Neutrophil (primary cell): ENCODE measurements around the gene EPB41L1.
"Not testable (repeated sequence)": the region's sequence is repeated elsewhere in the genome, so short reads cannot be mapped to it uniquely, and the experiment has no call there.

ENCODE experiments used
- H3K27ac ChIP-seq: fragments of 200-600 bp; sonication (generic); 2 replicates; pipeline ENCODE4 v1.5.1; 2016; ENCODE audit warnings: mild to moderate bottlenecking, moderate library complexity
- H3K27me3 ChIP-seq: fragments of 200-600 bp; sonication (generic); 2 replicates; pipeline ENCODE4 v1.6.0; 2016; ENCODE audit warnings: mild to moderate bottlenecking
- H3K36me3 ChIP-seq: fragments of 200-600 bp; sonication (generic); 2 replicates; pipeline ENCODE4 v1.5.1; 2017
- H3K4me1 ChIP-seq, 2 experiments: fragments of 200-600 bp in 1 of 2; sonication (generic) in 1 of 2; 1 replicate in 1 of 2; 2 replicates in 1 of 2; pipeline versions ENCODE4 v1.5.1 to v1.6.1; 2013 to 2016; ENCODE audit warnings: low read depth in 1 of 2, low read length in 1 of 2, mild to moderate bottlenecking in 1 of 2, moderate library complexity in 1 of 2; ENCODE audit not compliant: control insufficient read depth in 1 of 2, insufficient read depth in 1 of 2
- H3K4me3 ChIP-seq, 2 experiments: fragments of 200-600 bp in 1 of 2; sonication (generic) in 1 of 2; 1 replicate in 1 of 2; 2 replicates in 1 of 2; pipeline ENCODE4 v1.5.1; 2013 to 2016; ENCODE audit warnings: low read depth in 1 of 2, low read length in 1 of 2, mild to moderate bottlenecking in 1 of 2, moderate library complexity in 1 of 2
- H3K9me3 ChIP-seq: fragments of 200-600 bp; sonication (generic); 2 replicates; pipeline ENCODE4 v1.5.1; 2016
- CTCF ChIP-seq: fragments of 200-600 bp; sonication (generic); IDR thresholded peaks from 2 replicates; pipeline ENCODE4 v1.5.1; 2016; ENCODE audit warnings: antibody characterized with exemption

Gene EPB41L1

DNA sequence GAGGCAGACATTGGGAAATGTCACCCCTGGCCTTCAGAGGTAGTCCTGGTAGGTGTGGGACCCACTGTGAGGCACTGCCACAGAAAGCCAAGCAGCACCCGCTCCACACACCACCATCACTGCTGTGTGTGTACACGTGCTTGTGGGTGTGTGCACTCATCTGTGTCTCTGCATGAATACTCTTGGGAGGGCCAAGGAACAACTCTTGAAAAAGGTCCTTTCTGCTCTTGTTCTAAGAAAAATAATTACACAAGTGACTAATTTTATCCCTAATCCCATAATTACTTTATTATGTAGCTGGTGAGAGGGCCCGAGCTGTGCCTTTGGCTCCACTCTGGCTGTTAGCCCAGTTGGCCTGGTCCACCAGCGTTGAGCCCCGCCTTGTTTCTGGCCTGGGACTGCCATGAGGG is 21.7 kb upstream of the EPB41L1 start:
- Histone ChIP-seq H3K9me3 (no peaks in the 10 kb centered on the region), H3K4me1 (no peaks in the 10 kb centered on the region), H3K27ac (no peak overlapping the region), H3K4me3 (no peak overlapping the region), H3K27me3 (no peaks in the 10 kb centered on the region), H3K36me3 (no peaks in the 10 kb centered on the region)
- TF ChIP-seq CTCF, result no peak

DNA sequence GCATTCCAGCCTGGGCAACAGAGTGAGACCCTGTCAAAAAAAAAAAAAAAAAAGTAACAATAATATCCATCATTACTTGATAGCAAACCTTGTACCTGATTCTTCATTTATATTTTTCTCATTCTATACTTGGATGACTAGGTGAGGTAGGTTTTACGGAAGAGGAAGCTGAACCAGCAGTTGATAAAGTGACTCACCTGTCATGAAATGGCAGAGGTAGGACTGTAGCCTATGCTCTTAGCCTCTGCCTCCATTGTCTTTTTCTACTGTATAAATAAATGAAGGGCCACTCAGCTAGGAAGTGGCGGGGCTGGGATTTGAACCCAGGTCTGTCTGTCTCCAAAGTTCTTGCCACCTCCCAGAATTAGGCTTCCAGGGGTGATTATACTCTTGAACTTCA is 20.7 kb upstream of the EPB41L1 start:
- no peaks in the 10 kb centered on the region for H3K36me3 ChIP-seq
- TF ChIP-seq CTCF, result no peak
- no peaks in the 10 kb centered on the region for H3K27me3 ChIP-seq
- no peak overlapping the region for H3K27ac ChIP-seq
- no peaks in the 10 kb centered on the region for H3K9me3 ChIP-seq
- H3K4me1 ChIP-seq, result no peaks in the 10 kb centered on the region
- no peak overlapping the region for H3K4me3 ChIP-seq

DNA sequence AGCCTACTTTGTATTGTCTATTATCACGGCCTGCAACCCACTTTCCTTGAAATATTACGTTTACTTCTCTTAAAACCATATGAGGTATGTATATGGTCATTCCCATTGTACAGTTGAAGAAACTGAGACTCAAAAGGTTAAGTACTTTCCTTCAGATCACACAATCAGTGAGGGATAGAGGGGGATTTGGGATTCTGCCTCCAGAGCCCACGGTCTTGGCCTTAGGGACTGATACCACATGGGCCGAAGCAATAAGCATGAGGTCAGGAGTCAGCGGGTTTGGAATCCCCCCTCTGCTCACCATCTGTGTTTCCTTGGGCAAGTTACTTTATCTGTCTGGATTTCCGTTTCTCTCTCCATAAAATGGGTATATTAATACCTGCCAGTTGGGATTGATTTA is 19.4 kb upstream of the EPB41L1 start:
- Histone ChIP-seq H3K27ac (no peak overlapping the region), H3K36me3 (no peaks in the 10 kb centered on the region), H3K4me3 (no peak overlapping the region), H3K4me1 (no peaks in the 10 kb centered on the region), H3K27me3 (no peaks in the 10 kb centered on the region), H3K9me3 (no peaks in the 10 kb centered on the region)
- TF ChIP-seq CTCF, result no peak

DNA sequence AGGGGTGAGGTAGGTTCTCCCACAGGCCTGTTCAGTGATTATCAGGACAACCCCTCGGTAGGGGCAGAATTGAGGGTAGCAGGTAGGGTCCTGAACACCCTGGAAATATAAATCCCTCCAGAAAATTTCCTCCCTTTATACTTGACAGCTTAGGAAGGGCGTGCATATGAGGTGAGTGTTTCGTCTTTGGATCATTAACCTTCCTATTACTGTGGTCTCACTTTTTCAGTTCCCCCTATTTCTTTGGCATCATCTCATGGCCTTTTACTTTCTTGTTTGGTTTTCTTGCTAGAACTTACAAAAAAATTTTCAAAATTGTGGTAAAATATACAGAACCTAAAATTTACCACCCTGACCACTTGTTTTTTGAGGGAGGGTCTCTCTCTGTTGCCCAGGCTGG is 18.7 kb upstream of the EPB41L1 start:
- H3K4me3 ChIP-seq, result no peak overlapping the region
- no peaks in the 10 kb centered on the region for H3K4me1 ChIP-seq
- no peak for TF ChIP-seq CTCF
- H3K36me3 ChIP-seq, result no peaks in the 10 kb centered on the region
- no peaks in the 10 kb centered on the region for H3K27me3 ChIP-seq
- H3K9me3 ChIP-seq, result no peaks in the 10 kb centered on the region
- H3K27ac ChIP-seq, result no peak overlapping the region

DNA sequence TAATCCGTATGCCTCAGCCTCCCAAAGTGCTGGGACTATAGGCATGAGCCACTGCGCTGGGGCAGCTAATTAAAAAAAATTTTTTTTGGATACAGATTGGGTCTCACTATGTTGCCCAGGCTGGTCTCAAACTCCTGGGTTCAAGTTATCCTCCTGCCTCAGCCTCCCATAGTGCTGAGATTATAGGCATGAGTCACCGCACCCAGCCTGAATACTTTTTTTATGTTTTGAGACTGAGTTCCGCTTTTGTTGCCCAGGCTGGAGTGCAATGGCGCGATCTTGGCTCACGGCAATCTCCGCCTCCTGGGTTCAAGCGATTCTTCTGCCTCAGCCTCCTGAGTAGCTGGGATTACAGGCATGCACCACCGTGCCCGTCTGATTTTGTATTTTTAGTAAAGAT is 17.2 kb upstream of the EPB41L1 start:
- not testable (repeated sequence) for H3K27ac ChIP-seq, H3K27me3 ChIP-seq, H3K9me3 ChIP-seq, H3K4me3 ChIP-seq, H3K4me1 ChIP-seq, H3K36me3 ChIP-seq

DNA sequence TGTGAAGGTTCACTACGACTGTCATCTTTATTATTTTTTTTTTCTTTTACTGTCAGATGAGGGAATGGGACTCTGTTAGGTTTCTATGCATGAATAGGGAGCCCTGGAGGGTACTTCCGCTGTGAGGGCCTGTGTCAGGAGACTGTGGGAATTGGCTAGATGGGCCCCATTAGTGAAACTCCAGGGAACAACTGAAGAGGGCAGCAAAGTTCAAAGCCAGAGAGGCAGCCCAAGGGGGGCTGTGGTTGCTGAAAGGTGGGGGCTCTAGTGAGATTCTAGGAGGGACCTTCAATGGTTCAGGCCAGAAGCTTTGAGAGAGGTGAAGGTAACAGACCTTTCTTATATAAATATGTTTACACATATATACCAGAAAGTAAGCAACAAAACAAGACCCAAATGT is 13.2 kb upstream of the EPB41L1 start:
- no peaks in the 10 kb centered on the region for H3K36me3 ChIP-seq
- no peak overlapping the region for H3K4me3 ChIP-seq
- H3K4me1 ChIP-seq, result no peaks in the 10 kb centered on the region
- H3K27ac ChIP-seq, result no peak overlapping the region
- TF ChIP-seq CTCF, result no peak
- H3K27me3 ChIP-seq, result peaks cover 23% of the 10 kb centered on the region
- H3K9me3 ChIP-seq, result no peaks in the 10 kb centered on the region
